ENCODE results near the gene GPR108. TPM values are rescaled to one million over a fixed set of nuclear protein-coding genes. Genes with fewer than 3 reads are reported as not detected.
"Not testable (repeated sequence)": the region's sequence is repeated elsewhere in the genome, so short reads cannot be mapped to it uniquely, and the experiment has no call there.

The GPR108 gene
- total and polyA plus RNA-seq, 2 of the 13 experiments (the other 11 are each of a cell fraction or from before 2014, with no cell fraction given), result 36.4 to 63.0 TPM

- 52% methylated on average over 4 of the region's 4 CpGs for WGBS (ENCODE audit: low lambda C conversion rate)
- in situ Hi-C loops (cut with HindIII; ENCODE audit: extremely low pct_ligation_motif_present, low pct_unique_long_range_greater_than_20kb) (no loop called here), intact Hi-C loops (cut with micrococcal nuclease; ENCODE audit: unreplicated experiment) (no loop called here)
- TF ChIP-seq E2F2 (CRISPR knock-in tag; IDR thresholded peaks at IDR 0.05; ENCODE audit: borderline replicate concordance) (no peak), NFRKB (IDR thresholded peaks at IDR 0.05) (no peak), FOXC1 (CRISPR knock-in tag; IDR thresholded peaks at IDR 0.05; ENCODE audit: borderline replicate concordance) (no peak), ZNF232 (CRISPR knock-in tag; IDR thresholded peaks at IDR 0.05; ENCODE audit: borderline replicate concordance) (no peak), CENPBD1 (CRISPR knock-in tag; IDR thresholded peaks at IDR 0.05; ENCODE audit: borderline replicate concordance, low read depth) (no peak), SALL1 (CRISPR knock-in tag; IDR thresholded peaks at IDR 0.05) (no peak), NONO (IDR thresholded peaks at IDR 0.05) (no peak), NONO (CRISPR knock-in tag; conservative IDR thresholded peaks at IDR 0.05) (no peak), REXO4 (CRISPR knock-in tag; IDR thresholded peaks at IDR 0.05; ENCODE audit: borderline replicate concordance) (no peak), ZNF207 (IDR thresholded peaks at IDR 0.05; ENCODE audit: borderline replicate concordance) (no peak), HNF4G (IDR thresholded peaks at IDR 0.05; ENCODE audit: borderline replicate concordance, low read depth, low read length) (no peak), HNF4G (CRISPR knock-in tag; IDR thresholded peaks at IDR 0.05; ENCODE audit: borderline replicate concordance, low read depth) (no peak), KAT8 (CRISPR knock-in tag; IDR thresholded peaks at IDR 0.05) (no peak), EHMT2 (IDR thresholded peaks at IDR 0.05; ENCODE audit: borderline replicate concordance, low read depth, low read length) (no peak), CREB1 (IDR thresholded peaks at IDR 0.05) (no peak), CREB1 (CRISPR knock-in tag; IDR thresholded peaks at IDR 0.05) (no peak), ZSCAN20 (CRISPR knock-in tag; IDR thresholded peaks at IDR 0.05; ENCODE audit: borderline replicate concordance) (no peak), TIGD3 (CRISPR knock-in tag; IDR thresholded peaks at IDR 0.05; ENCODE audit: borderline replicate concordance) (no peak), THAP8 (CRISPR knock-in tag; IDR thresholded peaks at IDR 0.05; ENCODE audit: borderline replicate concordance) (no peak)
- Histone ChIP-seq H3K4me3 (replicated peaks in 1 of 3; ENCODE audit: insufficient read depth in 1 of 3, low read depth in 2 of 3, low read length in 3 of 3) (no peak overlapping the region), H3K27ac (ENCODE audit: extremely low read length, insufficient read depth, low read length) (no peak overlapping the region), H3K79me2 (ENCODE audit: insufficient read depth, low read length) (no peaks in the 10 kb centered on the region), H3K4me2 (ENCODE audit: low read depth, low read length) (no peak overlapping the region), H3K4me1 (ENCODE audit: insufficient read depth, low read length) (no peaks in the 10 kb centered on the region), H2AFZ (ENCODE audit: low read length) (no peak overlapping the region), H3K9ac (ENCODE audit: insufficient read depth, low read depth, low read length) (no peak overlapping the region), H3K27me3 (ENCODE audit: control insufficient read depth in 1 of 2, insufficient read depth in 2 of 2, low read length in 2 of 2) (no peaks in the 10 kb centered on the region), H3K9me3 (ENCODE audit: low read length) (no peaks in the 10 kb centered on the region), H3K36me3 (replicated peaks in 1 of 2; ENCODE audit: control insufficient read depth in 1 of 2, insufficient read depth in 2 of 2, low read length in 2 of 2) (no peaks in the 10 kb centered on the region), H4K20me1 (ENCODE audit: insufficient read depth, low read length) (no peaks in the 10 kb centered on the region)
- no peak for FAIRE-seq
- CTCF ChIA-PET (ENCODE audit: low intra/inter-chr PET ratio, low total read pairs), result no interaction called here
- BruUV-seq (replicated peaks), result no TSS peak
- no peak for ATAC-seq
- POLR2A ChIA-PET, result no interaction called here
- no peak for DNase-seq (ENCODE audit: low spot score)
These were observed 39.6 kb upstream of the GPR108 start for GRCh38 chr19:6776999-6777398.

- POLR2A ChIA-PET; in situ Hi-C loops (cut with HindIII; ENCODE audit: extremely low pct_ligation_motif_present, low pct_unique_long_range_greater_than_20kb); BruUV-seq (replicated peaks): not testable (repeated sequence)
These were observed 38.7 kb upstream of the GPR108 start for GRCh38 chr19:6776045-6776444.

More at GRCh38 chr19:6776045-6776444, 38.7 kb upstream of the GPR108 start:
- H4K20me1 ChIP-seq (ENCODE audit: insufficient read depth, low read length); CTCF ChIA-PET (ENCODE audit: low intra/inter-chr PET ratio, low total read pairs); H3K36me3 ChIP-seq (replicated peaks in 1 of 2; ENCODE audit: control insufficient read depth in 1 of 2, insufficient read depth in 2 of 2, low read length in 2 of 2); H3K4me1 ChIP-seq (ENCODE audit: insufficient read depth, low read length); H3K79me2 ChIP-seq (ENCODE audit: insufficient read depth, low read length); ATAC-seq; H3K9me3 ChIP-seq (ENCODE audit: low read length); H2AFZ ChIP-seq (ENCODE audit: low read length); H3K4me2 ChIP-seq (ENCODE audit: low read depth, low read length); H3K9ac ChIP-seq (ENCODE audit: insufficient read depth, low read depth, low read length); FAIRE-seq; H3K4me3 ChIP-seq (replicated peaks in 1 of 3; ENCODE audit: insufficient read depth in 1 of 3, low read depth in 2 of 3, low read length in 3 of 3); intact Hi-C loops (cut with micrococcal nuclease; ENCODE audit: unreplicated experiment); H3K27ac ChIP-seq (ENCODE audit: extremely low read length, insufficient read depth, low read length); DNase-seq (ENCODE audit: low spot score); H3K27me3 ChIP-seq (ENCODE audit: control insufficient read depth in 1 of 2, insufficient read depth in 2 of 2, low read length in 2 of 2): not testable (repeated sequence)
